ENCODE data around the gene ATP1A3.
"Not testable (repeated sequence)": the region's sequence is repeated elsewhere in the genome, so short reads cannot be mapped to it uniquely, and the experiment has no call there.

The ATP1A3 gene

GRCh38 chr19:41993612-41994483 is at the start of gene ATP1A3:
Gene ATP1A3 (minus strand): TSS chr19:41994230. CDS start chr19:41994076, 154 bp downstream.
- H3K4me3 ChIP-seq (ENCODE audit: low read depth, low read length), result peak within 1 kb of the TSS; percentile 43

- H3K4me3 ChIP-seq (ENCODE audit: low read depth, low read length), result no peak overlapping the region
Observed at GRCh38 chr19:42042455-42043170, 48.6 kb upstream of the ATP1A3 start.

- H3K4me3 ChIP-seq (ENCODE audit: low read depth, low read length), result not testable (repeated sequence)
Observed at GRCh38 chr19:42040491-42040890, 46.5 kb upstream of the ATP1A3 start.

GRCh38 chr19:42040031-42040430 is 46.0 kb upstream of the ATP1A3 start:
- H3K4me3 ChIP-seq (ENCODE audit: low read depth, low read length), result no peak overlapping the region

- H3K4me3 ChIP-seq (ENCODE audit: low read depth, low read length), result no peak overlapping the region
Observed at GRCh38 chr19:42038666-42039065, 44.6 kb upstream of the ATP1A3 start.

GRCh38 chr19:42037649-42038048 is 43.6 kb upstream of the ATP1A3 start:
- no peak overlapping the region for H3K4me3 ChIP-seq (ENCODE audit: low read depth, low read length)

- H3K4me3 ChIP-seq (ENCODE audit: low read depth, low read length), result not testable (repeated sequence)
Observed at GRCh38 chr19:42034640-42035391, 40.8 kb upstream of the ATP1A3 start.

- H3K4me3 ChIP-seq (ENCODE audit: low read depth, low read length), result no peak overlapping the region
Observed at GRCh38 chr19:42033413-42033812, 39.4 kb upstream of the ATP1A3 start.

- no peak overlapping the region for H3K4me3 ChIP-seq (ENCODE audit: low read depth, low read length)
Observed at GRCh38 chr19:42032431-42032830, 38.4 kb upstream of the ATP1A3 start.

GRCh38 chr19:42030645-42031440 is 36.8 kb upstream of the ATP1A3 start:
- H3K4me3 ChIP-seq (ENCODE audit: low read depth, low read length), result no peak overlapping the region

GRCh38 chr19:42028304-42029216 is 34.5 kb upstream of the ATP1A3 start:
- H3K4me3 ChIP-seq (ENCODE audit: low read depth, low read length), result no peak overlapping the region

- no peak overlapping the region for H3K4me3 ChIP-seq (ENCODE audit: low read depth, low read length)
Observed at GRCh38 chr19:42024622-42025111, 30.6 kb upstream of the ATP1A3 start.

- H3K4me3 ChIP-seq (ENCODE audit: low read depth, low read length), result no peak overlapping the region
Observed at GRCh38 chr19:42023943-42024260, 29.9 kb upstream of the ATP1A3 start.

GRCh38 chr19:42023121-42023942 is 29.3 kb upstream of the ATP1A3 start:
- no peak overlapping the region for H3K4me3 ChIP-seq (ENCODE audit: low read depth, low read length)

GRCh38 chr19:42022616-42023015 is 28.6 kb upstream of the ATP1A3 start:
- no peak overlapping the region for H3K4me3 ChIP-seq (ENCODE audit: low read depth, low read length)

- H3K4me3 ChIP-seq (ENCODE audit: low read depth, low read length), result no peak overlapping the region
Observed at GRCh38 chr19:42021185-42021584, 27.2 kb upstream of the ATP1A3 start.

- no peak overlapping the region for H3K4me3 ChIP-seq (ENCODE audit: low read depth, low read length)
Observed at GRCh38 chr19:42018503-42019193, 24.6 kb upstream of the ATP1A3 start.

- no peak overlapping the region for H3K4me3 ChIP-seq (ENCODE audit: low read depth, low read length)
Observed at GRCh38 chr19:42017040-42017439, 23.0 kb upstream of the ATP1A3 start.
